Measurements from ENCODE around the gene FGF1.
A peak's percentile ranks its signal among the peaks of the same experiment; 100 is the strongest.
"Not testable (repeated sequence)": the region's sequence is repeated elsewhere in the genome, so short reads cannot be mapped to it uniquely, and the experiment has no call there.

The FGF1 gene

DNA sequence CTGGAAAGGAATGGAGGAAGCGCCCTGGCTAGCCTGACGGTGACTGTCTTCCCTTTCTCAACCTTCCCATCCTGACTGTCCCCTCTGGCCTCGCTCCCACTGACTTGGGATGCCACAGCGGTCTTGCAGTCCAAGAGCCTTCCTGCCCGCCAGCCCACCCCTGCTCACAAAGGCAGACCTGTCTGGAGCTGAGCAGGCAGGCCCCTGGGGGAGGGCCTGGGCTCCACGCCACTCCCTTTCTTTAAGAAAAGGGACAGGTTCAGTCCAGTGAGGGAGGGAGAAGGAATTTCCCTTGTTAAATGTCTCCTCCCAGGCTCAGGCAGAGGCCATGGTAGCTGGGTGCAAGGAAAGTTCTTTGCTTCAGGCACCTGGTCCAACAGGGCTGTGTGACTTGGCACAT is 18.1 kb downstream of the FGF1 start:
- DNase-seq, result no peak

DNA sequence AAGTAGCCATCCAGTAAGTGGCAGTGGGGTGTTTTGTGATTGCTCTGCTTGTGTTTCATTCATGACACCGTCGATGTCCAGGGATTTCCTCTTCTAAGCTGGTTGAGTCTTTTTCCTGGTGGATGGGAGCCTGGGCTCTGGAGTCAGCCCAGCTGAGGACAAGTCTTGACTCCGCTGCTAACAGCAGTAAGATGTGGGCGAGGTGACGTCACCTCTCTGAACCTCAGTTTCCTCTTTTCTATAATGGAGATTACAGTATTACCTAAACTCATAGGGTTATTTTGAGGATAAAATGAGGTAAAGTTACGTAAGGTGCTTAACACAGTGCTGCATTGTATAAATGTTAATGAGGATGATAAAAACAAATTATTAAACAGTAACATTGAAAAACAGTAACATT is 21.3 kb downstream of the FGF1 start:
- DNase-seq, result no peak

DNA sequence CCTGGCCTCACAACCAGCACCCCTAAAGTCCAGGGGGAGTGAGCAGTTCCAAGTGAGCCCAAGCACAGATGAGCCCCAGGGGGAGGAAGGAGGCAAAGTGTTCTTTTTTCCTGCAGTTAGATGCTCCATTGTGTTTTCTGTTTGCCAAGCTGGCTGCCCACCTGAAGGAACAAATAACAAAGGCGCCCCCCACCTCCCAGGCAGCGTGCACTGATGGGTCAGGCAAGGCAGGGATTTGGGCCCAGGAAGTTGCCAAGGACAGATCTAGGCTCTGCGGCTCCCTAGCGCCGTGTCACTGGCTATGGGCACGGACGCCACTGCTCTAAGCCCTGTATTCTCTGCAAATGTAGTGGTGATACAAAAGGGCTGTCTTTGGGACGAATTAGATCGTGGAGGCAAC is 21.8 kb downstream of the FGF1 start:
- no peak for DNase-seq

DNA sequence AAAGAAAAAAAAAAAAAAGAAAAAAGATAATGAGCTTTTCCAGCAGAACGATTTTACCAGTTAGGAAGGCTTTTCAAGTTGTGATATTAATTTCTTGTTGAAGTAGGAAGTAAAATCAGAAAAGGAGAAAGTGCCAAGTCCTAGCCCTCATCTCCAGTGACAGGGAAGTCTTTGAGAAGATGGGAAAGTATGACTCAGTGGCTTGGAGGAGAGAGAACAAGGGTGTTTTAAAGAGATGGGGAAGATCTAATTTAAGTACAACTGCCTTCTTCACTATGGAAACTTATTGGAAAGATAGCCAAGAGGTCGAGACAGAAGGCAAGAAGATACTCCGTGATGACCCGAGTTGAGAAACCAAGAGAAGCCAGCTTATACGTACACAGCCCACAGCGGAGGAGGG is 22.6 kb downstream of the FGF1 start:
- no peak for DNase-seq

DNA sequence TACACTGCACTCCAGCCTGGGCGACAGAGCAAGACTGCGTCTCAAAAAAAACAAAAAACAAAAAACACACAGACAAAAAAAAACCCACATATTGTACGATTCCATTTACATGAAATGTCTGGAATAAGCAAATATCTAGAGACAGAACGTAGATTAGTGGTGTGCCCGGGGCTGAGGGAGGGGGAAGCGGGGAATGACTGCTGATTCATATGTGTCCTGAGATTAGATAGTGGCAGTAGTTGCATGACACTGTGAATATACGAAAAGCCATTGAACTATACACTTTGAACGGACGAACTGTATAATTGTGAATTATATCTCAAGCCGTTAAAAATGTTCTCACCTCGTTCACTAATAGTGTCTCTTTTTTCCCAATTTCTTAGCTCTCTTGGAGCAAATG is 23.9 kb downstream of the FGF1 start:
- DNase-seq, result no peak

DNA sequence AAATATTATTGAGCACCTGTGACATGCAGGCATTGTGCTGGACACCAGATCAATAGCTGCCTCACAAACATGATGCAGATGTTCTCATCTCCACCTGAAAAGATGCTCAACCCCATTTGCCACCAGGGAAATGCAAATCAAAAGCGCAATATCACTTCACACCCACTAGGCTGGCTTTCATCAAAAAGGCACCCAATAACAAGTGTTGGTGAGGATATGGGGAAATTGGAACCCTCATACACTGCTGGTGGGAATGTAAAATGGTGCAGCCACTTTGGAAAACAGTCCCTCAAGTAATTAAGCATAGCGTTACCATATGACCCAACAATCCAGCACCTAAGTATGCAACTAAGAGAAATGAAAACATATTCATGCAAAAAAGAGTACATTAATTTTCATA is 24.7 kb downstream of the FGF1 start:
- no peak for DNase-seq

DNA sequence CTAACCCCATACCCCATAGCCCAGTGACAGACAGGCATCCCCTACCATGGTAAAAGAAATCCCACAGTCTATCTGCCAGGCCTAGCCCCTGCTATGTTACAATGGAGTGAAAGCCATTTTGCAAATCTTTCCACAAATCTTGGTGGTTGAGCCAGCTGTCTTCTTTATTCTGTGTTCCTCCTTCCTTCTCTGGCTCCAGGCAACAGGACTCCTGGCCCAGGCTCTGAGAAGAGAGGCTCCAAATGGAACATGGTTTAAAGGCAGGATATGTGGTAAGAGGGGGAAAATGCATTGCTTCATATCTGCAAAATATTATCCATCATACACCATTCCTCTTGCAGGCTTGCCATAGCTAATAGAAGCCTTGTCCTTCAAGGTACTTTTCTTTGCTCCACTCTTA is 25.2 kb downstream of the FGF1 start:
- DNase-seq, result no peak

DNA sequence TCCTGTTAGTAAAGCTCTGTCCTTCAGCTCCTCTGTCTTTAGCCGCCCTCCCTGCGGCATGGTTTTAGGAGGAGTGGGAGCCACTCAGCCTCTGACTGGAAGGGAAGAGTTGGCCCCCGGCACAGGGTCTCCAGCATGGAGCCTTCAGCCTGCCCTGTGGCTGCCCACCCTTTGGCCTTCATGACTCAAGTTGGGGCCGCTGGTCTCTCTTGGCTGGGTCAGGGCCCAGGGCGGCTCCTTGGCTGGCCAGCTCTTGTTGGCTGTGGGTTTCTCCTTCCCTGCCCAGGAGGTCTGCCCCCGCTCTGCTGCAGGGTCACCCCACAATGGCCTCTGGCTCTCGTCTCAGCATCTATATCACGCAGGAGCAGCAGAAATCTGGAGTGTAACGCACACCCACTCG is 25.7 kb downstream of the FGF1 start:
- no peak for DNase-seq

DNA sequence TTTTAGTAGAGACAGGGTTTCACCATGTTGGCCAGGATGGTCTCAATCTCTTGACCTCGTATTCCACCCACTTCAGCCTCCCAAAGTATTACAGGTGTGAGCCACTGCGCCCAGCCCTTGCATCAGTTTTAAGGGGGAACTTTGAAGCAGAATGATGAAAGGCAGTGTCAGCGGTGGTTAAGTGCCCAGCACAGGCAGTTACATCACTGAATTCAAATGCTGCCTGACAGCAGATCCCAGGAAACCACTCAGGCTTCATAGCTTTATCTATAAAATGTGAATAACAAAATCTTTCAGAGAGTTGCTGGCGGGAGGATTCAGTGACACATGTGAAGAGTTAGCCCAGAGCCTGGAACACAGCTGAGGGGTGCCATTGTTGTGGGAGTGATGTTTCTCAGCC is 26.5 kb downstream of the FGF1 start:
- no peak for DNase-seq

DNA sequence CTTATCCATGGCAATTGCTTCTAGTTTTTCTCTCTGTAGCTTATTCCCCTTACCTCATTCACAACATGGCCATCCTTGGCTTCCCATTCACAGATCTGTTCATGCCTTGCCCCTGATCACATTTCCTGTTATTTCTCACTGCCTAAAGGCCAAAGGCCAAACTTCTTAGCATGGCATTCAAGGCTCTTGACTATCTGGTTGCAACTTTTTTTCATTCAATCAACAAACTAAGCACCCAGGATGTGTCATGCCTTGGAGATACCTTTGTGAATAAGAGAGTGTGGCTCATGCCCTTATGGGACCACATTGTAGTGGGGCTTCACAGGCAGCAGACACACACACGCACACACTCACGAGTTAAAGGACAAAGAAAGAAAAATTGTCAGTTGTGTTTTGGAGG is 27.6 kb downstream of the FGF1 start:
- DNase-seq, result no peak

DNA sequence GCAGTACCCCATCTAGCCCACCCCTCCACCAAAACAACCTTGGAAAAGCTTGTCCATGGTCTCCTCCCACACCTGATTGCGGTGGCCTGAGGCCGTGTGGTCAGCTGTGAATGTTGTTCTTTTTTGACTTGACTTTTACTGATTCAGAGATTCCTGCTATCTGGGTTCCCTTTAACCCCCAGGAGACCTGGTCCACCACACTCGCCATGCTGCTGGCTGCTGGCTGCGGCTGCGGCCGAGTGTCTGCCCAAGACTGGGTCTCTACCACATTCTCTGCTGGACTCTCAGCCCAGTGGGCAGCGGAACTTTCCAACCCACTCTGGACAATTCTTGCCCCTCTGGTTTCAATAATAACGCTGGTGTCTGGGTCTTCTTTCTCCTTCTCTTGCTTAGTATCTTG is 28.4 kb downstream of the FGF1 start:
- no peak for DNase-seq

DNA sequence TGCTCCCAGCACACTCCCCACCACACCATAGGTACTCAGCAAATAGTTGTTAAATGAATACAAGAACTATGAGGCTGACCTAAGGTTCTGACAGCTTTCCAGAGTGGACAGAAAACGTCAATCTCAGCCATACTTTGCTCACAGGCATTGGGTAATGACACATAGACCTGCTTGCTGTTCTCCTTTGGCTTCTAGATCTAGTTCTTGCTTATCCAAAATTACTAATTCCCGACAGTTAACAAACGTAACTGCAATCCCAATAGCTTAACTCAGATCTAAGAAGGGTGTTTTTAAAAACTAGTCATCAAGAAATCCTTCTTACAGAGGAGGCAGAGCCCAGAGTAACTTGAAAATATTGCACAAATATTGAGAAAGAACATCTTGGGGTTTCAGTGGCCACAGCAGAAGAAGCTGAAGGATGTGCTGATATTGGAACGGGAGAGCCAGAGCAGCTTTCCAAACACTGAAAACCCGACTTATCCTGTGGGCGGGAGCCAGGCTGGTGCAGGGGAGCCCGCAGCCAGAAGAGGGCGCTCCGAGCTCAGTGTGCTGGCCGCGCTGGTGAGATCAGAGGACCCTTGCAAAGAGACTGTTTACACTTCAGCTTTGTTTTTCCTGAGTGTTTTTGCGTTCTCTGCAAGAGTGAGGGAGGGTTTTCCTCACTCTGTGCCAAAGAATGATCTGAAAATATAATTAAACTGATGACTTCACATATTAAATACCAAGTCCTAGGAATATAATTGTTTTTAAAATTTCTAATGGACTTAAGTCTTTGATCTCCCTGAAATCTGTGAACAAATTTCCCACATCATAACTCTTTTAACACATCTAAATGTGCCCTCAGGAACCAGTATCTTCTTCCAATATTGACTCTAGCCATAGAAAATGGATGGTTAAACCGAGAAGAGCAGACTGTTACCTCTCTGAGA is 30.3 kb downstream of the FGF1 start:
- peak; percentile 74 for DNase-seq

DNA sequence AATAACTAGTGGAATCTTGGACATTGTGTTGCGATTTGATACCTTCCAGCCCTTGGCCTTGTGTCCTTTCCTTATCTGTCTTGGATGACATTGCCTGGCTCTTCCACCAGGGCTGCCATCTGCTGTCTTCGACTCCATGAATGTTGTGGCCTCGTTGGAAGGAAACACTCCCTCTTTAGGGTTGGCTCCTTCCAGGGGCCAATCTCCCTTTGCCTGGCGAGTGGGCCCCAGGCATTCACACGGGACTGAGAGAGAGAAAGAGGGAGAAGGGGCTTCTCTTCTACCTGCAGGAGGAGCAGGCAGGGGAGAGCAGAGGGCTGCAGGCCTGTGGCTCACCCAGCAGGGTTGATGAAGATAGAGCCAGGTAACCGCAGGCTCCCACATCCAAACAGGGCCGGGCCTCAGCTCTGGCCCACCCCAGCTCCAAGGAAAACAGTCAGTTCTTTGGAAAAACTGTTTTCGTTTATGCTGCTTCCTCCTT is 31.3 kb downstream of the FGF1 start:
- DNase-seq, result no peak

DNA sequence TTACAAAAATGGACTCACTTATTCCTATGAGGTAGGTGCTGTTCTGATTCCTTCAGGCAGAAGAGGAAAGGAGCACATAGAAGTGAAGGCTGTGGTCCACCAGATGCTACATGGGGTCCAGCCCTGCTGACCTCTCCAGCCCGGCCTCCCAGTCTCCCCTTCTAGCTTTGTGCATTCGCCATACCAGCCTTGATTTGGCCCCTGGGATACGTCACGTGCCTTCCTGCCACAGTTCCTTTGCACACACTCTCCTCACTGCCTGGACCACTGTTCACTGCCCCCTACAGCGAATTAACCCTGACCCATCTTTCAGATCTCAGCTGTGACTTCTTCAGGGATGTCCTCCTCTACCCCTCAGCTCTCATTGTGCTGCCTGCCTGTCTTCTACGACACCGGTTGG is 32.6 kb downstream of the FGF1 start:
- DNase-seq, result no peak

DNA sequence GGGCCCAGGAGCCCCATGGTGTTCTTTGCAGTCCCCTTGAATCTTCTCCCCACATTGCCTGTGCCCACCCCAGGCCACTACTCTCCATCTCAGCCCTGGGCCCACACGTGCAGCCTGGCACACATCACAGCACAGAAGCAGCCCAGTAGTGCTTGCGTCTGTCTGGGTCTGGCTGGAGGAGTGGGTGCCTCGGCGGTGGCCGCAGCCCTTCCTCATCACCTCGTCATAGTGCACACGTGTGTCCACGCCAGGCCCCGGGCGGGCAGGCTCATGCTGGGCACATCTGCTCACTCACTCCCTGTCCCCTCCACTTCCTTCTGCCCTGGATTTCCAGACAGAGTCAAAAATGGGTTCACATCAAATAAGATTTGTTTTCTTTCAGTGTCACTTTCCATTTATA is 33.3 kb downstream of the FGF1 start:
- DNase-seq, result no peak

DNA sequence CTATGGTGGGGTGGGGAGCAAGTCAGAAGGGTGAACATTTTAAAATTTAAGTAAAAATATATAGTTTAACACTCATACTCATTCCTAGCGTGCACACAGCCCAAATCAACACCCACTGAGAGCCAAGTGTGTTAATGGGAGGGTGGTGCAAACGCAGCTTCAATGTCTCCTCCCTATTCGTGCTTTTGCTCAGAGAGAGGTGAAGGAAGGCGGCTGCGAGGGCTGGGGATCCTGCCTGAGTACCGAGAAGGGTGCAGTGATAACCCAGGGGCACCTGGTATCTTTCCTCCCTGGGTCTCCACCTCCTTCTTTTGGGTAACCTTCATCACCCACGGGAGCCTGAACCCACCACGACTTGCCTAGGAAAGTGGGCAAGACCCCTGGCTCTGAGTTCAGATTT is 35.0 kb downstream of the FGF1 start:
- DNase-seq, result no peak

DNA sequence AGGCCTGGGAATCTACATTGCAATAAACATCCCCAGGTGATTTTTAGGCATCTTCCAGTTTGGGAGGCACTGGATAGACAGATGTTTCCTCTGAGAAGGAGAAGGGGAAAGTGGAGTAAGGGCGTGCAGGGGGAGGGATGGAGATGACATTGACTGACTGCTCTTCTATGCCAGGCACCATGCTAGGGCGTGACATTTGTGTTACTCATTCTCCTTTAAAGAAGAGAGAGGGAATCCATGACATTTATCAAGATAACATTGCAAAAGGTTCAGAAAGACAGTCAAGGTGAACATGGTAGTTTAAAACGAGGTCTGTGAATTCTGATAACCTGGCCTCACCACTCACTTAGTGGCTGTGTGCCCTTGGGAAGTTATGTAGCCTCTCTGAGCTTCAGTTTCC is 35.8 kb downstream of the FGF1 start:
- DNase-seq, result no peak

DNA sequence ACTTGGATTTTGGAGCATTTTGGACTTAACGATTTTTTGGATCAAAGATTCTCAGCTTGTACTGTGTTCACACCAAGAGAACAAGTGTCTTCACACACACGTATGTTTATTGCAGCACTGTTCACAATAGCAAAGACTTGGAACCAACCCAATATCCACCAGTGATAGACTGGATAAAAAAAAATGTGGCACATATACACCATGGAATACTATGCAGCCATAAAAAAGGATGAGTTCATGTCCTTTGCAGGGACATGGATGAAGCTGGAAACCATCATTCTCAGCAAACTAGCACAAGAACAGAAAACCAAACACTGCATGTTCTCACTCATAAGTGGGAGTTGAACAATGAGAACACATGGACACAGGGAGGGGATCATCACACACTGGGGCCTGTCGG is 37.8 kb downstream of the FGF1 start:
- DNase-seq, result not testable (repeated sequence)

DNA sequence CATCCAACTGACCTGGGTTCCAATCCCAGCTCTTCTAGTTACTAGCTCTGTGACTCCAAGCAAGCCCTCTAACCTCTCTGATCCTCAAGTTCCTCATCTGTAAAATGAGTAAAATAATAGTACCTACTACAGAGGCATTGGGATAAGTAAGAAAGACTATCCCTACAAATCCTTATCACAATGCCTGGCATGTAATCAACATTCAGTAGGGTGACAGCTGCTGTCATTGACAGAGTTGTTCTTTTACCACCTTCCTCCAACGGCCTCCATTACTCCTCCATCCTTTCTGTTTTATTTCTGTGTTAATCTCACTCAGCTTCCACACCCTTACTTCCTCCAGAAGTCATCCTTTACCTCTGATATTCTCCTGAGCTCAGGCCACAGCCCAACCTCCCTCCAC is 40.4 kb downstream of the FGF1 start:
- DNase-seq, result no peak

DNA sequence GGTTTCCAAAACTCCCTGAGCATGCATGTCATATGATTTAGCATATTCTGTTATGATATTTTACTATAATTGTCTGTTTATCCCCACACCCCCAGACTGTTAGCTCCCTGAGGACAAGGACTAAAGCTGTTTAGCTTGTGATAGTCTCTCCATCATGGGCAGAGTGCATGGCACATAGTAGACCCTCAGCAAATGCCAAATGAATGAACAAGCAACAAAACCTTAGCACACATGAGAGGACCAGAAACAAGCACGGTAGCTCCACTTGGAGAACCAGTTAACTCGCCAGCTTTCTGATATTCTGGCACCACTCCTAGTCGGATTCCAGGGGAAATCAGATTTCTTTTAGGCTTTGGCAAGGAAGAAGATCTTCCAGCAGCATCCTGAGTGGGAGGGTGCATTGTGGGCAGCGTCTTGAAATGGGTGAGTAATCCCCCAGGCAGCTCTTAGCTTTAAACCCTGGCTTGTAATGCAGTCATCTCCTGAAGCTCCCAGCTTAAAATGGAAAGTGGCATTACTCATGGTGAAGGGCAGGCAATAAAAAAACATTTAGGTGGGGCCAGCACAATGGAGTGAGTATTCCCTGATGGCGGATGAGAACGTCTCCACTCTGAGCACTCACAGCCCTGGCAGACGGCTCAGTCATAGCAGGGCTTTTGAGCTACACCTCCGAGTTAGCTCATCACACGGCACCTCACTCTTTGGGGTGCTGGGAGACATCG is 41.1 kb downstream of the FGF1 start:
- peak; percentile 100 for DNase-seq

DNA sequence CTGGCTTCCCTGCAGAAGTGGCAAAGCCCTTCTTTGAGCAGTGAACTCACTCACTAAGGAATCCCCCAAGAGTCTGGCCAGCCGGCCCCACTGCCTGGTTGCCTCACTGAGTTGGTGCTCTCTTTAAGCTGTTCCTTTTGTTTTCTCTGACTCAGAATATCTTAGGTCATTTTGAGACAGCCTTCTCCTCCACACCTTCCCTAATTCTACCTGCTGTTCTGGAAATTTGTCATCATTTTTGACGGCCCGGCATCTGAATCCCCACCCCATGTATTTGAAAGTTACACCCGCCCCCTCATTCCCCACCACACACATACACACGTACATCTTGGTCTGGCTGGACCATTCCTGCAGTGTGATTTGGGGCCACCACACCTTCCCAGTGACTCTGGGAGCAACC is 41.8 kb downstream of the FGF1 start:
- peak; percentile 31 for DNase-seq

DNA sequence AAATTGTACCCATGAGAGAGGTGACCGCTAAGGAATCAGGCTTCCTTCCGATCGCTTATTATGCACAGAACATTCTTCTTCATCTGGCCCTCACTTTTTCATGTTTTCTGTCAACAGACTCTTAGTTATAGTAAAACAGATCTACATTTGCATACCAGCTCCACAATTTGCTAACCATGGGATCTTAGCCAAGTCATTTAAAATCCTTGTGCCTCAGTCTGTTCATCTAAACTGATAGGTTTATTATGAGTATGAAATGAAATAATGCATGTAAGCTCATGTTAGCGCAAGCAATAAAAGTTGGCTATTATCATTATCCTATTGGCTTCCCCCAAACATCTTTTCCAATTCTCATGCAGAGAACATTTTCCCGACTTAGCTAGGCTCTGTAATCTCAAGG is 42.3 kb downstream of the FGF1 start:
- DNase-seq, result no peak

DNA sequence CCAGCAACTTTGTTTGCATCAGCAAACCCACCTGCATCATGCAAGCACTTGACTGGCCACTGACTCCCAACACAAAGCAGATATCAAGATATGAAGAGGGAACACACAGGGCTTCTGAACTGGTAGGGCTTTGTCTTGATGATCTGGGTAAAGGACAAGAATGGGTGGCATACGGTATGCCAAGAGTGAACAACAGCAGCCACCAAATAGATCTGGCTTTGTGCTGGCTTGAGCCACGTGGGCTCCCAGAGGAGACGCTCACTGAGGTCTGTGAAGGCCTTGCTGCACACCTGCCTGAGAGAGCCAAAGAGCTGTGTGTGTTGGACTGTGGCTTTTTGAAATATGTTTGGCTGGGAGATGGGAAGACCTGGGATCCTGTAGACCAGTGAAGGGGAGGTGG is 43.5 kb downstream of the FGF1 start:
- no peak for DNase-seq

DNA sequence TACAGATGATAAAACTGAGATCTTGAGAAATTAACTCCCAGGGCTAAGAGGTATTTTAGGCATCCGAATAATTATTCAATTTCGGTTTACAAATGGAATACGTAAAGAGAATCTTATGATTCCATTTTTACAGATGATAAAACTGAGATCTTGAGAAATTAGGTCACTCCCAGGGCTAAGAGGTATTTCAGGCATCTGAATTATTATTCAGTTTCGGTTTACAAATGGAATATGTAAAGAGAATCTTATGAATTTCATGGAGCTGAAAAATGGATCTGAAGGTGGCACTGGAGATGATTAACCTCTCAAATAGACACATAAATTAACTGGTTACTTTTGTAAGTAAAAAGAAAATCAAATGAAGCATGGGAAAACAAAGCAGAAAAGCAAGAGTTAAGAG is 44.2 kb downstream of the FGF1 start:
- DNase-seq, result peak; percentile 54
